K562 (cell line): ENCODE measurements around the gene PRIM1. TPM values are rescaled to one million over a fixed set of nuclear protein-coding genes. Genes with fewer than 3 reads are reported as not detected.
A peak's percentile ranks its signal among the peaks of the same experiment; 100 is the strongest.

Experiments used
- DMBX1 ChIP-seq: fragments of 250-450 bp; sonication (Bioruptor Pico); IDR thresholded peaks from 2 replicates; pipeline ENCODE4 v1.8.0; 2022; ENCODE audit warnings: inconsistent platforms, mild to moderate bottlenecking, moderate library complexity, borderline replicate concordance
- ETV6 ChIP-seq, 3 experiments: fragments of 150-350 bp in 1 of 3; sonication (generic) in 1 of 3; formaldehyde crosslinking in 1 of 3; IDR thresholded peaks; 2 replicates each; pipeline versions ENCODE4 v1.6.1 to v1.8.0; 2014 to 2022; ENCODE audit warnings: borderline replicate concordance in 2 of 3, low read depth in 2 of 3, antibody characterized with exemption in 1 of 3, low read length in 1 of 3, mild to moderate bottlenecking in 1 of 3, missing genetic modification reagents in 1 of 3
- FOXA1 ChIP-seq: fragments of 450-650 bp; IDR thresholded peaks from 2 replicates; pipeline ENCODE4 v1.6.1; 2016; ENCODE audit warnings: mild to moderate bottlenecking, borderline replicate concordance
- GATA2 ChIP-seq: sonication (generic); formaldehyde crosslinking; IDR thresholded peaks from 2 replicates; pipeline ENCODE4 v1.4.0; 2020; ENCODE audit warnings: mild to moderate bottlenecking, missing genetic modification reagents
- KDM4B ChIP-seq, 2 experiments: fragments of 450-650 bp in 1 of 2; sonication (generic) in 1 of 2; IDR thresholded peaks; 2 replicates each; pipeline ENCODE4 v1.6.1; 2016 to 2017; ENCODE audit warnings: borderline replicate concordance in 2 of 2, antibody characterized with exemption in 1 of 2, low read depth in 1 of 2, mild to moderate bottlenecking in 1 of 2
- MCM2 ChIP-seq: fragments of 450-650 bp; IDR thresholded peaks from 2 replicates; pipeline ENCODE4 v1.6.1; 2017; ENCODE audit warnings: low read depth, mild to moderate bottlenecking
- NBN ChIP-seq: fragments of 450-650 bp; IDR thresholded peaks from 2 replicates; pipeline ENCODE4 v1.6.1; 2016; ENCODE audit warnings: low read depth, mild to moderate bottlenecking
- NCOR1 ChIP-seq: fragments of 450-650 bp; IDR thresholded peaks from 2 replicates; pipeline ENCODE4 v1.6.1; 2016; ENCODE audit warnings: mild to moderate bottlenecking, moderate library complexity
- NELFE ChIP-seq: IDR thresholded peaks from 2 replicates; pipeline ENCODE4 v1.6.1; 2011; ENCODE audit warnings: mild to moderate bottlenecking; ENCODE audit not compliant: insufficient read depth, insufficient read length
- POLR2A ChIP-seq: fragments of 450-650 bp; conservative IDR thresholded peaks from 2 replicates; pipeline ENCODE4 v1.6.1; 2016
- POLR2G ChIP-seq: fragments of 200-400 bp; formaldehyde crosslinking; IDR thresholded peaks from 2 replicates; pipeline ENCODE4 v1.6.1; 2017; ENCODE audit warnings: low read depth, mild to moderate bottlenecking, antibody characterized with exemption, low read length, moderate library complexity
- RBM34 ChIP-seq: fragments of 200-400 bp; formaldehyde crosslinking; IDR thresholded peaks from 2 replicates; pipeline ENCODE4 v1.6.1; 2018; ENCODE audit warnings: low read length, borderline replicate concordance; ENCODE audit not compliant: insufficient read depth
- ZNF224 ChIP-seq: sonication (generic); formaldehyde crosslinking; IDR thresholded peaks from 2 replicates; pipeline ENCODE4 v1.8.0; 2022; ENCODE audit warnings: mild to moderate bottlenecking, missing genetic modification reagents
- ZNF436 ChIP-seq: fragments of 250-450, 450-650 bp; sonication (Bioruptor Pico); formaldehyde crosslinking; IDR thresholded peaks from 2 replicates; pipeline ENCODE4 v1.7.0; 2020; ENCODE audit warnings: mild to moderate bottlenecking
- ZNF507 ChIP-seq: conservative IDR thresholded peaks from 2 replicates; pipeline ENCODE4 v1.6.1; 2017; ENCODE audit warnings: missing genetic modification characterization, missing compliant biosample characterization
- ZNF561 ChIP-seq: fragments of 450-650 bp; formaldehyde crosslinking; conservative IDR thresholded peaks from 2 replicates; pipeline ENCODE4 v1.4.0; 2020; ENCODE audit warnings: mild to moderate bottlenecking, moderate library complexity
- ZNF699 ChIP-seq: fragments of 250-450 bp; sonication (Bioruptor Pico); IDR thresholded peaks from 2 replicates; pipeline ENCODE4 v1.8.0; 2021; ENCODE audit warnings: mild to moderate bottlenecking, moderate library complexity; ENCODE audit not compliant: insufficient replicate concordance
- polyA plus RNA-seq, 8 experiments: library from polyadenylated mRNA; depleted of rRNA in 4 of 8; stranded (reverse) in 5 of 8; unstranded in 3 of 8; fragments of >200 nt; fragmentation: Nextera tagmentation in 2 of 8; fragmentation: Illumina TruSeq in 1 of 8; extraction: Ambion mirVana in 2 of 8; extraction: Trizol in 1 of 8; gene quantifications; 2 replicates each; pipeline versions ENCODE4 v1.2.1 to v1.2.3, GENCODE V29; 2011 to 2014; ENCODE audit warnings: inconsistent platforms in 1 of 8, missing spikeins in 1 of 8
- total RNA-seq, 7 experiments: library from RNA; depleted of rRNA in 6 of 7; stranded (reverse); fragments of >200 nt in 6 of 7; fragmentation: Illumina TruSeq in 2 of 7; extraction: Trizol in 2 of 7; gene quantifications; 2 replicates each; pipeline versions ENCODE4 v1.2.1 to v1.2.3, GENCODE V29; 2011 to 2021; ENCODE audit warnings: low replicate concordance in 1 of 7
- TF ChIP-seq, protein P1 (sequence below), 3 experiments: fragments of 200-800 bp in 1 of 3; sonication (Bioruptor generic) in 1 of 3; sonication (generic) in 1 of 3; formaldehyde crosslinking in 1 of 3; IDR thresholded peaks; 2 replicates each; pipeline versions ENCODE4 v1.6.1 to v1.8.0; 2016 to 2022; ENCODE audit warnings: mild to moderate bottlenecking in 2 of 3, missing compliant biosample characterization in 2 of 3, missing genetic modification characterization in 2 of 3, missing genetic modification reagents in 1 of 3
- TF ChIP-seq, protein P2 (sequence below), 2 experiments: fragments of 150-350 bp in 1 of 2; IDR thresholded peaks; 2 replicates each; pipeline ENCODE4 v1.6.1; 2012 to 2016; ENCODE audit warnings: low read depth in 2 of 2, low read length in 2 of 2, mild to moderate bottlenecking in 1 of 2, moderate library complexity in 1 of 2
- TF ChIP-seq, protein P3 (sequence below): fragments of 200-800 bp; sonication (Bioruptor generic); IDR thresholded peaks from 2 replicates; pipeline ENCODE4 v1.6.1; 2017; ENCODE audit warnings: missing genetic modification characterization, missing compliant biosample characterization

Gene PRIM1
- total and polyA plus RNA-seq, 9 of the 15 experiments (the other 6 are each of a cell fraction or from before 2014, with no cell fraction given) = 67.2 to 179 (median 140) TPM

DNA sequence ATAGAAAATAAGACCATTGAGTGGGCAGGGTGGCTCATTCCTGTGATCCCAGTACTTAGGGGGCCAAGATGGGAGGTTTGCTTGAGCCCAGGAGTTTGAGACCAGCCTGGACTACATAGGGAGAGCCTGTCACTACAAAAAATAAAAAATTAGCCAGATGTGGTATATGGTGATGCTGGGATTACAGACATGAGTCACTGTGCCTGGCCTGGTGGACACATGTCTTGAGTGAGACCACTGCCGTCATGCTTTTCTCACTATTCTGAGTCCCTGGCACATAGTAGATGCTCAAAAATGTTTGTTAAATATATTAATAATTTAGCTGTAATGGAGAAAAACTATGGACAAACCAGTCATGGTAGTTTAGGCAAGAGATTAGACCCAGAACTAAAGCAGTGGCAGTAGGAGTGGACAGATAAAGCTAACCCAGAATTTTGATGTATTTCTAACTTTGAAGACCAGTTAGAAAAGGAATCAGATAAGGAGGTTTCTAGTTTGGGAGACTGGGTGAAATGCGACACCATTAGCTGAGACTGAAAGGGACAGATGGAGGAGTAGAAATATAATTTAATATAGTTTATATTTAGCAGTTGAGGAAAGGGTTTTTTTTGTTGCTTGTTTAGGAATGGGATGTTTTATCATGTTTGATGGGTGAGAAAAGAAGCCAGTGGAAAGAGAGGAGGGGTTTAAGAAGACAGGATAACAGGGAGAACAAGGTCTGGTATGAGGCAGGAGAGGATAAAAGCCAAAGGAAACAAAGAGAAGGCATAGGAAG is 56.6 kb downstream of the PRIM1 start (continued):
- no peak for TF ChIP-seq RBM34
- TF ChIP-seq MCM2 = no peak
- no peak for TF ChIP-seq GATA2 (CRISPR knock-in tag)
- no peak for TF ChIP-seq POLR2A
- TF ChIP-seq, protein P1, sequence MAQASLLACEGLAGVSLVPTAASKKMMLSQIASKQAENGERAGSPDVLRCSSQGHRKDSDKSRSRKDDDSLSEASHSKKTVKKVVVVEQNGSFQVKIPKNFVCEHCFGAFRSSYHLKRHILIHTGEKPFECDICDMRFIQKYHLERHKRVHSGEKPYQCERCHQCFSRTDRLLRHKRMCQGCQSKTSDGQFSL (CRISPR knock-in tag; IDR thresholded peaks at IDR 0.05) = no peak
- TF ChIP-seq, protein P1 (tag; IDR thresholded peaks at IDR 0.05) = no peak
- no peak for TF ChIP-seq ZNF507
- peak; percentile 63; the same call in 1 of the 2 replicates for TF ChIP-seq NBN
- TF ChIP-seq ETV6 (IDR thresholded peaks at IDR 0.05; ENCODE audit: borderline replicate concordance in 1 of 2, low read depth in 2 of 2, low read length in 1 of 2) = no peak
- no peak for TF ChIP-seq ETV6 (CRISPR knock-in tag; IDR thresholded peaks at IDR 0.05; ENCODE audit: borderline replicate concordance)
- TF ChIP-seq ZNF224 = no peak
- TF ChIP-seq, protein P2, sequence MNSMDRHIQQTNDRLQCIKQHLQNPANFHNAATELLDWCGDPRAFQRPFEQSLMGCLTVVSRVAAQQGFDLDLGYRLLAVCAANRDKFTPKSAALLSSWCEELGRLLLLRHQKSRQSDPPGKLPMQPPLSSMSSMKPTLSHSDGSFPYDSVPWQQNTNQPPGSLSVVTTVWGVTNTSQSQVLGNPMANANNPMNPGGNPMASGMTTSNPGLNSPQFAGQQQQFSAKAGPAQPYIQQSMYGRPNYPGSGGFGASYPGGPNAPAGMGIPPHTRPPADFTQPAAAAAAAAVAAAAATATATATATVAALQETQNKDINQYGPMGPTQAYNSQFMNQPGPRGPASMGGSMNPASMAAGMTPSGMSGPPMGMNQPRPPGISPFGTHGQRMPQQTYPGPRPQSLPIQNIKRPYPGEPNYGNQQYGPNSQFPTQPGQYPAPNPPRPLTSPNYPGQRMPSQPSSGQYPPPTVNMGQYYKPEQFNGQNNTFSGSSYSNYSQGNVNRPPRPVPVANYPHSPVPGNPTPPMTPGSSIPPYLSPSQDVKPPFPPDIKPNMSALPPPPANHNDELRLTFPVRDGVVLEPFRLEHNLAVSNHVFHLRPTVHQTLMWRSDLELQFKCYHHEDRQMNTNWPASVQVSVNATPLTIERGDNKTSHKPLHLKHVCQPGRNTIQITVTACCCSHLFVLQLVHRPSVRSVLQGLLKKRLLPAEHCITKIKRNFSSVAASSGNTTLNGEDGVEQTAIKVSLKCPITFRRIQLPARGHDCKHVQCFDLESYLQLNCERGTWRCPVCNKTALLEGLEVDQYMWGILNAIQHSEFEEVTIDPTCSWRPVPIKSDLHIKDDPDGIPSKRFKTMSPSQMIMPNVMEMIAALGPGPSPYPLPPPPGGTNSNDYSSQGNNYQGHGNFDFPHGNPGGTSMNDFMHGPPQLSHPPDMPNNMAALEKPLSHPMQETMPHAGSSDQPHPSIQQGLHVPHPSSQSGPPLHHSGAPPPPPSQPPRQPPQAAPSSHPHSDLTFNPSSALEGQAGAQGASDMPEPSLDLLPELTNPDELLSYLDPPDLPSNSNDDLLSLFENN (IDR thresholded peaks at IDR 0.05; ENCODE audit: low read depth in 2 of 2, low read length in 2 of 2) = no peak
- TF ChIP-seq DMBX1 = no peak
- no peak for TF ChIP-seq ZNF561 (CRISPR knock-in tag)
- TF ChIP-seq, protein P3, sequence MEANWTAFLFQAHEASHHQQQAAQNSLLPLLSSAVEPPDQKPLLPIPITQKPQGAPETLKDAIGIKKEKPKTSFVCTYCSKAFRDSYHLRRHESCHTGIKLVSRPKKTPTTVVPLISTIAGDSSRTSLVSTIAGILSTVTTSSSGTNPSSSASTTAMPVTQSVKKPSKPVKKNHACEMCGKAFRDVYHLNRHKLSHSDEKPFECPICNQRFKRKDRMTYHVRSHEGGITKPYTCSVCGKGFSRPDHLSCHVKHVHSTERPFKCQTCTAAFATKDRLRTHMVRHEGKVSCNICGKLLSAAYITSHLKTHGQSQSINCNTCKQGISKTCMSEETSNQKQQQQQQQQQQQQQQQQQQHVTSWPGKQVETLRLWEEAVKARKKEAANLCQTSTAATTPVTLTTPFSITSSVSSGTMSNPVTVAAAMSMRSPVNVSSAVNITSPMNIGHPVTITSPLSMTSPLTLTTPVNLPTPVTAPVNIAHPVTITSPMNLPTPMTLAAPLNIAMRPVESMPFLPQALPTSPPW (CRISPR knock-in tag) = no peak
- TF ChIP-seq KDM4B (IDR thresholded peaks at IDR 0.05; ENCODE audit: borderline replicate concordance in 2 of 2, low read depth in 1 of 2) = no peak
- 0 out of 2 replicates have a peak, but pooled peaks have one; percentile 26 for TF ChIP-seq NCOR1
- TF ChIP-seq POLR2G = no peak
- no peak for TF ChIP-seq ZNF699 (CRISPR knock-in tag)
- TF ChIP-seq ZNF436 (CRISPR knock-in tag) = no peak
- TF ChIP-seq FOXA1 = no peak
- TF ChIP-seq NELFE = no peak
